Activated CD8-positive, alpha-beta memory T cell treated with anti-CD3 and anti-CD28 coated beads, Interleukin-2, amount 10 ng/mL, durations not matched to agents 7 days and 5 days (primary cell): ENCODE measurements around the gene DPYSL3. TPM values are rescaled to one million over a fixed set of nuclear protein-coding genes. Genes with fewer than 3 reads are reported as not detected.
"Not testable (repeated sequence)": the region's sequence is repeated elsewhere in the genome, so short reads cannot be mapped to it uniquely, and the experiment has no call there.

ENCODE experiments used
- ATAC-seq: fragments of 150-1000 bp; cut with Tn5 transposase; one replicate; pipeline ENCODE4 v1.10.0; 2021; ENCODE audit warnings: moderate library complexity
- CTCF ChIA-PET: fragments of 350-600 bp; sonication (Branson Sonifier 250); formaldehyde crosslinking; loops from one replicate; lab custom pipeline; 2021; ENCODE audit warnings: antibody characterized with exemption; lab: Charles Lee
- DNase-seq: peaks from one replicate; pipeline ENCODE4 v3.0.0-alpha.2; 2020
- H3K27ac Mint-ChIP-seq: one replicate; pipeline ENCODE4 v1.8.0; 2021; ENCODE audit warnings: mild to moderate bottlenecking, mixed read lengths
- H3K27me3 Mint-ChIP-seq: one replicate; pipeline ENCODE4 v1.8.0; 2021; ENCODE audit warnings: mixed read lengths
- H3K36me3 Mint-ChIP-seq: one replicate; pipeline ENCODE4 v1.8.0; 2021; ENCODE audit warnings: mild to moderate bottlenecking, mixed read lengths
- H3K4me1 Mint-ChIP-seq: one replicate; pipeline ENCODE4 v1.8.0; 2021; ENCODE audit warnings: mixed read lengths
- H3K4me3 Mint-ChIP-seq: one replicate; pipeline ENCODE4 v1.8.0; 2021; ENCODE audit warnings: mild to moderate bottlenecking, moderate library complexity, mixed read lengths
- H3K9me3 Mint-ChIP-seq: one replicate; pipeline ENCODE4 v1.8.0; 2022; ENCODE audit warnings: low read depth, mixed read lengths
- total RNA-seq, 2 experiments: library from RNA; stranded (reverse); gene quantifications; one replicate each; pipeline ENCODE4 v1.2.3, GENCODE V29; 2021

The DPYSL3 gene
- total RNA-seq, result under 1 TPM in 1 of 2 experiments, not detected in 1; 0.30 TPM

- no peak within 1 kb of the TSS for H3K4me3 Mint-ChIP-seq
- peaks cover 2% of the 10 kb centered on the region for H3K36me3 Mint-ChIP-seq
- H3K27me3 Mint-ChIP-seq, result peaks cover 44% of the 10 kb centered on the region
- H3K9me3 Mint-ChIP-seq, result no peaks in the 10 kb centered on the region
- CTCF ChIA-PET, result no interaction called here
- peaks cover 3% of the 10 kb centered on the region for H3K4me1 Mint-ChIP-seq
- no peak within 1 kb of the TSS for H3K27ac Mint-ChIP-seq
- no peak for DNase-seq
- no peak for ATAC-seq
Observed at GRCh38 chr5:147509710-147510651, at the start of gene DPYSL3. Gene DPYSL3 (minus strand): TSS chr5:147510068. CDS start chr5:147509858, 210 bp downstream.

GRCh38 chr5:147558826-147559225, 49.0 kb upstream of the DPYSL3 start:
- no peak overlapping the region for H3K27ac Mint-ChIP-seq
- H3K36me3 Mint-ChIP-seq, result no peaks in the 10 kb centered on the region
- H3K4me1 Mint-ChIP-seq, result no peaks in the 10 kb centered on the region
- H3K9me3 Mint-ChIP-seq, result no peaks in the 10 kb centered on the region
- CTCF ChIA-PET, result no interaction called here
- no peak for DNase-seq
- H3K27me3 Mint-ChIP-seq, result no peaks in the 10 kb centered on the region
- H3K4me3 Mint-ChIP-seq, result no peak overlapping the region
- ATAC-seq, result no peak

GRCh38 chr5:147557876-147558745, 48.2 kb upstream of the DPYSL3 start:
- H3K9me3 Mint-ChIP-seq, result no peaks in the 10 kb centered on the region
- DNase-seq (no peak), ATAC-seq (no peak)
- no peak overlapping the region for H3K4me3 Mint-ChIP-seq
- no peaks in the 10 kb centered on the region for H3K36me3 Mint-ChIP-seq
- no peaks in the 10 kb centered on the region for H3K4me1 Mint-ChIP-seq
- no peaks in the 10 kb centered on the region for H3K27me3 Mint-ChIP-seq
- CTCF ChIA-PET, result no interaction called here
- H3K27ac Mint-ChIP-seq, result no peak overlapping the region

GRCh38 chr5:147555176-147555575, 45.3 kb upstream of the DPYSL3 start:
- Mint-ChIP-seq H3K36me3 (no peaks in the 10 kb centered on the region), H3K27ac (no peak overlapping the region), H3K4me1 (no peaks in the 10 kb centered on the region), H3K4me3 (no peak overlapping the region), H3K9me3 (no peaks in the 10 kb centered on the region), H3K27me3 (no peaks in the 10 kb centered on the region)
- DNase-seq (no peak), ATAC-seq (no peak)
- CTCF ChIA-PET, result no interaction called here

- Mint-ChIP-seq H3K4me3 (no peak overlapping the region), H3K27me3 (no peaks in the 10 kb centered on the region)
- DNase-seq, result no peak
Observed at GRCh38 chr5:147554261-147554817, 44.5 kb upstream of the DPYSL3 start.

GRCh38 chr5:147553817-147554216, 43.9 kb upstream of the DPYSL3 start:
- CTCF ChIA-PET, H3K4me1 Mint-ChIP-seq, H3K36me3 Mint-ChIP-seq, H3K9me3 Mint-ChIP-seq, H3K27me3 Mint-ChIP-seq, H3K4me3 Mint-ChIP-seq, ATAC-seq, DNase-seq, H3K27ac Mint-ChIP-seq: not testable (repeated sequence)

More at GRCh38 chr5:147554261-147554817, 44.5 kb upstream of the DPYSL3 start:
- Mint-ChIP-seq H3K9me3 (peaks cover 2% of the 10 kb centered on the region), H3K4me1 (no peaks in the 10 kb centered on the region), H3K27ac (no peak overlapping the region), H3K36me3 (no peaks in the 10 kb centered on the region)
- CTCF ChIA-PET, result no interaction called here
- ATAC-seq, result no peak

GRCh38 chr5:147552897-147553296, 43.0 kb upstream of the DPYSL3 start:
- no peak for ATAC-seq
- no peak overlapping the region for H3K4me3 Mint-ChIP-seq
- no peak overlapping the region for H3K27ac Mint-ChIP-seq

GRCh38 chr5:147551677-147552076, 41.8 kb upstream of the DPYSL3 start:
- DNase-seq, result no peak
- Mint-ChIP-seq H3K27me3 (no peaks in the 10 kb centered on the region), H3K27ac (no peak overlapping the region), H3K36me3 (no peaks in the 10 kb centered on the region), H3K4me3 (no peak overlapping the region), H3K9me3 (peaks cover 2% of the 10 kb centered on the region), H3K4me1 (no peaks in the 10 kb centered on the region)
- no peak for ATAC-seq
- CTCF ChIA-PET, result no interaction called here

More at GRCh38 chr5:147552897-147553296, 43.0 kb upstream of the DPYSL3 start:
- DNase-seq, result no peak
- Mint-ChIP-seq H3K27me3 (no peaks in the 10 kb centered on the region), H3K36me3 (no peaks in the 10 kb centered on the region), H3K4me1 (no peaks in the 10 kb centered on the region), H3K9me3 (peaks cover 2% of the 10 kb centered on the region)
- CTCF ChIA-PET, result no interaction called here

- H3K27ac Mint-ChIP-seq, result no peak overlapping the region
- CTCF ChIA-PET, result no interaction called here
- H3K27me3 Mint-ChIP-seq, result no peaks in the 10 kb centered on the region
- no peak overlapping the region for H3K4me3 Mint-ChIP-seq
- no peak for DNase-seq
- ATAC-seq, result no peak
- no peaks in the 10 kb centered on the region for H3K4me1 Mint-ChIP-seq
- H3K9me3 Mint-ChIP-seq, result peaks cover 2% of the 10 kb centered on the region
- H3K36me3 Mint-ChIP-seq, result no peaks in the 10 kb centered on the region
Observed at GRCh38 chr5:147547730-147548129, 37.9 kb upstream of the DPYSL3 start.

GRCh38 chr5:147544556-147544955, 34.7 kb upstream of the DPYSL3 start:
- H3K36me3 Mint-ChIP-seq, result no peaks in the 10 kb centered on the region
- H3K4me3 Mint-ChIP-seq, result no peak overlapping the region
- no peaks in the 10 kb centered on the region for H3K9me3 Mint-ChIP-seq
- no peaks in the 10 kb centered on the region for H3K27me3 Mint-ChIP-seq
- DNase-seq (no peak), ATAC-seq (no peak)
- no peaks in the 10 kb centered on the region for H3K4me1 Mint-ChIP-seq
- no peak overlapping the region for H3K27ac Mint-ChIP-seq
- CTCF ChIA-PET, result no interaction called here

- CTCF ChIA-PET, result interaction anchor here (1.3 kb wide), 1 partner anchor 38 kb away, joined by 5 read pairs; no protein-coding TSS in a partner anchor
- Mint-ChIP-seq H3K27me3 (no peaks in the 10 kb centered on the region), H3K36me3 (no peaks in the 10 kb centered on the region), H3K27ac (no peak overlapping the region), H3K4me3 (no peak overlapping the region), H3K4me1 (no peaks in the 10 kb centered on the region), H3K9me3 (no peaks in the 10 kb centered on the region)
- DNase-seq, result no peak
- no peak for ATAC-seq
Observed at GRCh38 chr5:147539053-147539452, 29.2 kb upstream of the DPYSL3 start.

GRCh38 chr5:147538236-147538635, 28.4 kb upstream of the DPYSL3 start:
- ATAC-seq, result no peak
- Mint-ChIP-seq H3K4me1 (no peaks in the 10 kb centered on the region), H3K27me3 (no peaks in the 10 kb centered on the region), H3K9me3 (no peaks in the 10 kb centered on the region), H3K4me3 (no peak overlapping the region), H3K36me3 (no peaks in the 10 kb centered on the region), H3K27ac (no peak overlapping the region)
- no peak for DNase-seq
- CTCF ChIA-PET, result interaction anchor here (1.3 kb wide), 1 partner anchor 39 kb away, joined by 5 read pairs; no protein-coding TSS in a partner anchor
